DOHH2 (cell line): ENCODE measurements around the gene MGMT.

Experiments used
- H3F3A ChIP-seq: fragments of 200-600 bp; sonication (generic), shearing (Covaris generic); 2 replicates; pipeline ENCODE4 v1.6.0; 2016; ENCODE audit warnings: antibody characterized with exemption, mild to moderate bottlenecking; ENCODE audit not compliant: control insufficient read depth, insufficient read depth
- H3K27ac ChIP-seq: fragments of 200-600 bp; sonication (generic); 2 replicates; pipeline ENCODE4 v1.5.1; 2014; ENCODE audit warnings: low read depth, mild to moderate bottlenecking, low read length, moderate library complexity
- H3K27me3 ChIP-seq: fragments of 200-600 bp; sonication (generic); 2 replicates; pipeline ENCODE4 v1.6.1; 2014; ENCODE audit warnings: mild to moderate bottlenecking, low read length, mixed read lengths; ENCODE audit not compliant: control insufficient read depth
- H3K36me3 ChIP-seq: fragments of 200-600 bp; sonication (generic); 2 replicates; pipeline ENCODE4 v1.6.1; 2014; ENCODE audit warnings: mild to moderate bottlenecking, low read length, moderate library complexity, mixed read lengths; ENCODE audit not compliant: control insufficient read depth
- H3K4me1 ChIP-seq: fragments of 200-600 bp; sonication (generic); 2 replicates; pipeline ENCODE4 v1.6.1; 2014; ENCODE audit warnings: mild to moderate bottlenecking, low read length, mixed read lengths; ENCODE audit not compliant: control insufficient read depth
- H3K4me2 ChIP-seq: fragments of 200-600 bp; sonication (generic); 2 replicates; pipeline ENCODE4 v1.6.0; 2014; ENCODE audit warnings: mild to moderate bottlenecking, low read length, moderate library complexity
- H3K4me3 ChIP-seq: fragments of 200-600 bp; sonication (generic); 2 replicates; pipeline ENCODE4 v1.5.1; 2014; ENCODE audit warnings: mild to moderate bottlenecking, low read length, mixed read lengths
- H3K79me2 ChIP-seq: fragments of 200-600 bp; sonication (generic); 2 replicates; pipeline ENCODE4 v1.6.1; 2014; ENCODE audit warnings: mild to moderate bottlenecking, low read length, mixed read lengths; ENCODE audit not compliant: control insufficient read depth
- H3K9me2 ChIP-seq: fragments of 200-600 bp; sonication (generic); replicated peaks from 2 replicates; pipeline ENCODE4 v1.6.1; 2014; ENCODE audit warnings: mild to moderate bottlenecking, low read length, mixed read lengths; ENCODE audit not compliant: control insufficient read depth
- H3K9me3 ChIP-seq: fragments of 200-600 bp; sonication (generic); 2 replicates; pipeline ENCODE4 v1.6.1; 2014; ENCODE audit warnings: antibody characterized with exemption, low read length, mixed read lengths; ENCODE audit not compliant: control insufficient read depth, insufficient read depth
- H4K20me1 ChIP-seq: fragments of 200-600 bp; sonication (generic); 2 replicates; pipeline ENCODE4 v1.6.0; 2014; ENCODE audit warnings: low read depth, mild to moderate bottlenecking, antibody characterized with exemption, low read length, moderate library complexity; ENCODE audit not compliant: control insufficient read depth, insufficient read depth
- CTCF ChIP-seq: fragments of 200-600 bp; sonication (generic); IDR thresholded peaks from one replicate; pipeline ENCODE4 v1.5.1; 2014; ENCODE audit warnings: antibody characterized with exemption, mild to moderate bottlenecking, low read depth, low read length; ENCODE audit not compliant: poor library complexity, severe bottlenecking
- EZH2phosphoT487 ChIP-seq: fragments of 200-600 bp; sonication (generic); IDR thresholded peaks from 2 replicates; pipeline ENCODE4 v1.6.1; 2017; ENCODE audit warnings: borderline replicate concordance, mild to moderate bottlenecking, antibody characterized with exemption, low read length, moderate library complexity, mixed read lengths

The MGMT gene

GRCh38 chr10:129713659-129714265 is 246.7 kb downstream of the MGMT start:
- Histone ChIP-seq H3K4me1 (no peaks in the 10 kb centered on the region), H3K79me2 (no peaks in the 10 kb centered on the region), H3K4me3 (no peak overlapping the region), H3K27me3 (no peaks in the 10 kb centered on the region), H3K9me2 (no peaks in the 10 kb centered on the region), H3K36me3 (no peaks in the 10 kb centered on the region), H3F3A (no peaks in the 10 kb centered on the region), H3K4me2 (no peak overlapping the region), H3K9me3 (no peaks in the 10 kb centered on the region; the same call in 1 of the 2 replicates), H3K27ac (no peak overlapping the region), H4K20me1 (no peaks in the 10 kb centered on the region)
- no peak for TF ChIP-seq EZH2phosphoT487
- TF ChIP-seq CTCF, result no peak

- H3K27ac ChIP-seq, result no peak overlapping the region
- H3K4me2 ChIP-seq, result no peak overlapping the region
- H3F3A ChIP-seq, result no peaks in the 10 kb centered on the region
- TF ChIP-seq EZH2phosphoT487, result no peak
- TF ChIP-seq CTCF, result no peak
- H3K4me3 ChIP-seq, result no peak overlapping the region
- no peaks in the 10 kb centered on the region for H3K27me3 ChIP-seq
- no peaks in the 10 kb centered on the region for H4K20me1 ChIP-seq
- peaks cover 14% of the 10 kb centered on the region; the same call in 1 of the 2 replicates for H3K9me3 ChIP-seq
- no peaks in the 10 kb centered on the region for H3K79me2 ChIP-seq
- no peaks in the 10 kb centered on the region for H3K9me2 ChIP-seq
- H3K36me3 ChIP-seq, result no peaks in the 10 kb centered on the region
- H3K4me1 ChIP-seq, result no peaks in the 10 kb centered on the region
Observed at GRCh38 chr10:129715805-129716204, 248.8 kb downstream of the MGMT start.

- no peaks in the 10 kb centered on the region for H3K36me3 ChIP-seq
- no peaks in the 10 kb centered on the region for H3K27me3 ChIP-seq
- H3K79me2 ChIP-seq, result no peaks in the 10 kb centered on the region
- no peaks in the 10 kb centered on the region for H4K20me1 ChIP-seq
- no peaks in the 10 kb centered on the region for H3F3A ChIP-seq
- H3K9me2 ChIP-seq, result no peaks in the 10 kb centered on the region
- no peaks in the 10 kb centered on the region for H3K4me1 ChIP-seq
- no peak for TF ChIP-seq CTCF
- no peak for TF ChIP-seq EZH2phosphoT487
- H3K27ac ChIP-seq, result no peak overlapping the region
- H3K9me3 ChIP-seq, result peaks cover 14% of the 10 kb centered on the region; the same call in 1 of the 2 replicates
- no peak overlapping the region for H3K4me2 ChIP-seq
- H3K4me3 ChIP-seq, result no peak overlapping the region
Observed at GRCh38 chr10:129716211-129716681, 249.2 kb downstream of the MGMT start.
